Caco-2 (cell line): ENCODE data around the gene FNTB. TPM values are rescaled to one million over a fixed set of nuclear protein-coding genes. Genes with fewer than 3 reads are reported as not detected.

Experiments
- BruUV-seq: library from RNA; stranded (reverse); fragments of 400-500 nt; replicated peaks from 2 replicates; lab custom pipeline; 2021; lab: Mats Ljungman, UMichigan
- CTCF ChIA-PET: fragments of 300-600 bp; sonication (Branson Sonifier 250); formaldehyde crosslinking; loops from one replicate; lab custom pipeline; 2022; ENCODE audit warnings: antibody characterized with exemption; lab: Charles Lee
- POLR2A ChIA-PET: fragments of 300-600 bp; sonication (Branson Sonifier 250); formaldehyde crosslinking; loops from one replicate; lab custom pipeline; 2022; ENCODE audit warnings: antibody characterized with exemption; lab: Charles Lee
- DNase-seq, 2 experiments: peaks; one replicate each; pipeline versions ENCODE4 v3.0.0 to v3.0.0-alpha.2; 2020 to 2022
- H3K27me3 ChIP-seq: replicated peaks from 2 replicates; pipeline ENCODE4 v1.6.0; 2011; ENCODE audit warnings: low read length; ENCODE audit not compliant: control insufficient read depth, insufficient read depth
- H3K36me3 ChIP-seq: 2 replicates; pipeline ENCODE4 v1.5.1; 2011; ENCODE audit warnings: low read length; ENCODE audit not compliant: control insufficient read depth, insufficient read depth
- H3K4me1 ChIP-seq: fragments of 250-450 bp; sonication (Bioruptor Pico); 2 replicates; pipeline ENCODE4 v1.5.1; 2020; ENCODE audit warnings: mild to moderate bottlenecking
- H3K4me3 ChIP-seq: 2 replicates; pipeline ENCODE4 v1.5.1; 2011; ENCODE audit warnings: low read depth, mild to moderate bottlenecking, control low read depth, low read length
- H3K9me3 ChIP-seq: fragments of 250-450 bp; sonication (Bioruptor Pico); 2 replicates; pipeline ENCODE4 v1.5.1; 2020; ENCODE audit warnings: mild to moderate bottlenecking, moderate library complexity
- H3K27ac Mint-ChIP-seq: one replicate; pipeline ENCODE4 v1.8.0; 2022; ENCODE audit warnings: mixed read lengths; ENCODE audit not compliant: unreplicated experiment
- H3K27me3 Mint-ChIP-seq: one replicate; pipeline ENCODE4 v1.8.0; 2022; ENCODE audit warnings: mixed read lengths; ENCODE audit not compliant: insufficient read depth, unreplicated experiment
- H3K36me3 Mint-ChIP-seq: one replicate; pipeline ENCODE4 v1.8.0; 2022; ENCODE audit warnings: mild to moderate bottlenecking, mixed read lengths; ENCODE audit not compliant: insufficient read depth, unreplicated experiment
- H3K4me1 Mint-ChIP-seq: one replicate; pipeline ENCODE4 v1.8.0; 2022; ENCODE audit warnings: low read depth, mixed read lengths; ENCODE audit not compliant: unreplicated experiment
- H3K4me3 Mint-ChIP-seq: one replicate; pipeline ENCODE4 v1.8.0; 2022; ENCODE audit warnings: mild to moderate bottlenecking, moderate library complexity, mixed read lengths; ENCODE audit not compliant: unreplicated experiment
- H3K9me3 Mint-ChIP-seq: one replicate; pipeline ENCODE4 v1.8.0; 2022; ENCODE audit warnings: mixed read lengths; ENCODE audit not compliant: unreplicated experiment
- CTCF ChIP-seq, 2 experiments: fragments of 200-600 bp in 1 of 2; IDR thresholded peaks; 1 replicate in 1 of 2; 2 replicates in 1 of 2; pipeline versions ENCODE4 v1.5.1 to v1.8.0; 2011 to 2022; ENCODE audit warnings: antibody characterized with exemption in 1 of 2, control low read depth in 1 of 2, inconsistent platforms in 1 of 2, low read depth in 1 of 2, low read length in 1 of 2, mild to moderate bottlenecking in 1 of 2, moderate library complexity in 1 of 2; ENCODE audit not compliant: insufficient read depth in 1 of 2, severe bottlenecking in 1 of 2, unreplicated experiment in 1 of 2
- intact Hi-C: fragments of 100-400 bp; cut with micrococcal nuclease; formaldehyde crosslinking; loops from one replicate; pipeline ENCODE4 v1.10.0; 2022; ENCODE audit not compliant: unreplicated experiment
- total RNA-seq: library from RNA; stranded (reverse); gene quantifications from 2 replicates; pipeline ENCODE4 v1.2.3, GENCODE V29; 2022

FNTB gene
- total RNA-seq, 1 experiment from 2014 or later, result 21.2 TPM

GRCh38 chr14:65033181-65033580 is 46.5 kb downstream of the FNTB start:
- no TSS peak for BruUV-seq
- intact Hi-C loops, result no loop called here
- Histone ChIP-seq H3K4me1 (peaks cover 13% of the 10 kb centered on the region), H3K27me3 (no peaks in the 10 kb centered on the region), H3K36me3 (no peaks in the 10 kb centered on the region), H3K4me3 (no peak overlapping the region), H3K9me3 (no peaks in the 10 kb centered on the region)
- no peak overlapping the region for H3K27ac Mint-ChIP-seq
- no peak for DNase-seq
- H3K4me3 Mint-ChIP-seq, result no peak overlapping the region
- H3K4me1 Mint-ChIP-seq, result peaks cover 16% of the 10 kb centered on the region
- peaks cover 18% of the 10 kb centered on the region for H3K36me3 Mint-ChIP-seq
- ChIA-PET CTCF (no interaction called here), POLR2A (no interaction called here)
- H3K9me3 Mint-ChIP-seq, result no peaks in the 10 kb centered on the region
- H3K27me3 Mint-ChIP-seq, result no peaks in the 10 kb centered on the region
- TF ChIP-seq CTCF (IDR thresholded peaks at IDR 0.05; ENCODE audit: insufficient read depth in 1 of 2, low read depth in 1 of 2, low read length in 1 of 2, severe bottlenecking in 1 of 2, unreplicated experiment in 1 of 2), result no peak

DNA sequence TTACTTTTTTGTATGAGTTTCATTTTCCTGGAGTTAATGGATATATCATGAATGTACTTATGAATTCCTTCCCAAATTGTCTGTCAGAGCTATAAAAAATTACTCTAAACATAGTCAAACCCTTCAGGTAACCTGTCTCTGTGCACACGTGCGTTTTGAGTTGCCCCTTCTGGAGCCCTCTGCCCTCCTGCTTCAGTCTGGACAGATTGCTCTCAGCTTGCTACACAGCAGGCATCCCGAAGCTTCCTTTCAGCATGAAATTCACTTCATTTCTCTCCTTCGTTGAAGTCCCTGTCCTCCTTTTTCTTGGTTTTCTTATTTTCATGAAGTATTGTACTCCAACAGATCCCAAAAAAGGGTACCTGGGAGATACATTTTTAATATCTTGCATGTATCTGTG is 47.3 kb downstream of the FNTB start:
- peaks cover 18% of the 10 kb centered on the region for H3K36me3 Mint-ChIP-seq
- Histone ChIP-seq H3K4me1 (peaks cover 7% of the 10 kb centered on the region; the same call in 1 of the 2 replicates), H3K9me3 (no peaks in the 10 kb centered on the region), H3K4me3 (no peak overlapping the region), H3K36me3 (no peaks in the 10 kb centered on the region), H3K27me3 (no peaks in the 10 kb centered on the region)
- no peaks in the 10 kb centered on the region for H3K27me3 Mint-ChIP-seq
- H3K27ac Mint-ChIP-seq, result no peak overlapping the region
- no peaks in the 10 kb centered on the region for H3K9me3 Mint-ChIP-seq
- H3K4me3 Mint-ChIP-seq, result no peak overlapping the region
- POLR2A ChIA-PET, result no interaction called here
- intact Hi-C loops, result no loop called here
- no peak for DNase-seq
- H3K4me1 Mint-ChIP-seq, result peaks cover 14% of the 10 kb centered on the region
- TF ChIP-seq CTCF (IDR thresholded peaks at IDR 0.05; ENCODE audit: insufficient read depth in 1 of 2, low read depth in 1 of 2, low read length in 1 of 2, severe bottlenecking in 1 of 2, unreplicated experiment in 1 of 2), result no peak
- no TSS peak for BruUV-seq
- CTCF ChIA-PET, result interaction anchor here (0.7 kb wide), 1 partner anchor 14 kb away, joined by 3 read pairs; no protein-coding TSS in a partner anchor

- H3K4me3 ChIP-seq, result no peak overlapping the region
- H3K36me3 ChIP-seq, result no peaks in the 10 kb centered on the region
- H3K9me3 ChIP-seq, result no peaks in the 10 kb centered on the region
- Mint-ChIP-seq H3K9me3 (no peaks in the 10 kb centered on the region), H3K27me3 (no peaks in the 10 kb centered on the region), H3K4me3 (no peak overlapping the region), H3K4me1 (peaks cover 8% of the 10 kb centered on the region), H3K36me3 (peaks cover 18% of the 10 kb centered on the region), H3K27ac (no peak overlapping the region)
- no peak for TF ChIP-seq CTCF (IDR thresholded peaks at IDR 0.05; ENCODE audit: insufficient read depth in 1 of 2, low read depth in 1 of 2, low read length in 1 of 2, severe bottlenecking in 1 of 2, unreplicated experiment in 1 of 2)
- POLR2A ChIA-PET, result no interaction called here
- no peak for DNase-seq
- CTCF ChIA-PET, result interaction anchor here (0.7 kb wide), 1 partner anchor 99 kb away, joined by 3 read pairs; no protein-coding TSS in a partner anchor
- intact Hi-C loops, result no loop called here
- no peaks in the 10 kb centered on the region for H3K27me3 ChIP-seq
- no TSS peak for BruUV-seq
- H3K4me1 ChIP-seq, result no peaks in the 10 kb centered on the region
These were observed 48.4 kb downstream of the FNTB start for GRCh38 chr14:65035049-65035448.
